ENCODE measurements around the gene TMEM217. TPM values are rescaled to one million over a fixed set of nuclear protein-coding genes. Genes with fewer than 3 reads are reported as not detected.

The TMEM217 gene
- total and polyA plus RNA-seq, 2 donors (not counting 1 experiment from before 2014, with no cell fraction given), result 0.73 to 1.2 TPM

DNA sequence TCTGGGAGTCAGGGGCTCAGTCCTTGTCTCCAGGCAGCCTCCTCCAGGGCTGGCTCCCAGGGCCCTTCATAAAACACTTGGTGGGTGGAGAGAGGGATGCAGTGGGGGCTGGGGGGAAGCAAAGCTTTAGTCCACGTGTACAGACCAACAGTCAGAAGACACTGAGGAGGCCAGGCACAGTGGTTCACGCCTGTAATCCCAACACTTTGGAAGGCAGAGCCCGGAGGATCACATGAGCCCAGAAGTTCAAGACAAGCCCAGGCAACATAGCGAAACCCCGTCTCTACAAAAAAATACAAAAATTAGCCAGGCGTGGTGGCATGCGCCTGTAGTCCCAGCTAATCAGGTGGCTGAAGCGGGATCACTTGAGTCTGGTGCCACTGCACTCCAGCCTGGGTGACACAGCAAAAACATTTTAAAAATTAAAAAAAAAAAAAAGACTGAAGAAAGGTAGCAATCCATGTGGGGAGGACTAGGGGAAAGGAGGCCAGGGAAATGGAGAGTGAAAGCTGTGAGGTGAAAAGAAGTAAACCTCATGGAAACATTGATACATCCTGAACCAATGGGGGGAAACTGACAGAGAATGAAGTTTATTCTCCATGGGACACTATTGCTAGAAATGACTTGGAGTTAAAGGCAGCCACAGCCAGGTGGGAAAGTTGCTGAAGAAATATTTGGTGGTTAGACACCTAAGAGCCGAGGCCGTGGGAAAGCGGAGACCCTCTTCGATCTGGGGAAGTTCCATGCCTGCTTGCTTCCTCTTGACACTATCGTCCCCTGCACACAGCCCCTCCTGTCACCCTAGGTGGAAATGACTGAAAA is 52.6 kb downstream of the TMEM217 start:
- H3K4me1 ChIP-seq (ENCODE audit: control insufficient read depth in 2 of 2, insufficient read depth in 2 of 2, low read length in 2 of 2), result peaks cover 6 to 12% of the 10 kb centered on the region in 2 donors
- Mint-ChIP-seq H3K4me3 (no peak overlapping the region), H3K27ac (no peak overlapping the region), H3K27me3 (no peaks in the 10 kb centered on the region), H3K4me1 (peaks cover 18% of the 10 kb centered on the region), H3K9me3 (ENCODE audit: insufficient read depth) (no peaks in the 10 kb centered on the region)
- CTCF ChIA-PET, result interaction anchor here (0.8 to 17.8 kb wide), 7 partner anchors 28 to 446 kb away, joined by 3 to 587 read pairs (median 9); partner anchors contain the start of genes C6orf89 and PIM1
- 28% methylated on average over 10 of the region's 13 CpGs for WGBS (ENCODE audit: insufficient coverage)
- no peak for DNase-seq
- H3K9me3 ChIP-seq (ENCODE audit: control extremely low read depth in 1 of 3, control insufficient read depth in 2 of 3, insufficient read depth in 1 of 3, low read length in 2 of 3), result no peaks in the 10 kb centered on the region
- no peak overlapping the region for H2AFZ ChIP-seq (ENCODE audit: insufficient read depth, low read depth, low read length, poor library complexity, severe bottlenecking)
- no peak overlapping the region for H3K27ac ChIP-seq (ENCODE audit: low read length in 2 of 2)
- no peak overlapping the region for H3K4me3 ChIP-seq (ENCODE audit: control extremely low read depth in 1 of 5, extremely low read depth in 1 of 5, insufficient read depth in 1 of 5, low read depth in 2 of 5, low read length in 4 of 5)
- H3K36me3 ChIP-seq (replicated peaks in 1 of 2; ENCODE audit: control extremely low read depth in 1 of 2, control insufficient read depth in 1 of 2, extremely low read depth in 1 of 2, insufficient read depth in 2 of 2, low read length in 1 of 2), result no peaks in the 10 kb centered on the region
- POLR2A ChIA-PET, result no interaction called here
- intact Hi-C loops (cut with micrococcal nuclease), result no loop called here
- TF ChIP-seq, protein P1, sequence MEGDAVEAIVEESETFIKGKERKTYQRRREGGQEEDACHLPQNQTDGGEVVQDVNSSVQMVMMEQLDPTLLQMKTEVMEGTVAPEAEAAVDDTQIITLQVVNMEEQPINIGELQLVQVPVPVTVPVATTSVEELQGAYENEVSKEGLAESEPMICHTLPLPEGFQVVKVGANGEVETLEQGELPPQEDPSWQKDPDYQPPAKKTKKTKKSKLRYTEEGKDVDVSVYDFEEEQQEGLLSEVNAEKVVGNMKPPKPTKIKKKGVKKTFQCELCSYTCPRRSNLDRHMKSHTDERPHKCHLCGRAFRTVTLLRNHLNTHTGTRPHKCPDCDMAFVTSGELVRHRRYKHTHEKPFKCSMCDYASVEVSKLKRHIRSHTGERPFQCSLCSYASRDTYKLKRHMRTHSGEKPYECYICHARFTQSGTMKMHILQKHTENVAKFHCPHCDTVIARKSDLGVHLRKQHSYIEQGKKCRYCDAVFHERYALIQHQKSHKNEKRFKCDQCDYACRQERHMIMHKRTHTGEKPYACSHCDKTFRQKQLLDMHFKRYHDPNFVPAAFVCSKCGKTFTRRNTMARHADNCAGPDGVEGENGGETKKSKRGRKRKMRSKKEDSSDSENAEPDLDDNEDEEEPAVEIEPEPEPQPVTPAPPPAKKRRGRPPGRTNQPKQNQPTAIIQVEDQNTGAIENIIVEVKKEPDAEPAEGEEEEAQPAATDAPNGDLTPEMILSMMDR (IDR thresholded peaks at IDR 0.05), result no peak
- TF ChIP-seq EZH2 (IDR thresholded peaks at IDR 0.05; ENCODE audit: borderline replicate concordance, insufficient read depth, low read depth, low read length, poor library complexity, severe bottlenecking), result no peak
- no peaks in the 10 kb centered on the region for H4K20me1 ChIP-seq (ENCODE audit: control insufficient read depth, insufficient read depth, low read length, poor library complexity, severe bottlenecking)
- no peak overlapping the region for H3K9ac ChIP-seq (ENCODE audit: low read length)
- H3K79me2 ChIP-seq (ENCODE audit: control insufficient read depth, insufficient read depth, low read length), result no peaks in the 10 kb centered on the region
- no peak overlapping the region for H3K4me2 ChIP-seq (replicated peaks; ENCODE audit: low read depth, low read length, poor library complexity, severe bottlenecking)
- H3K27me3 ChIP-seq (replicated peaks in 1 of 4; ENCODE audit: control extremely low read depth in 1 of 4, control insufficient read depth in 3 of 4, insufficient read depth in 4 of 4, low read length in 3 of 4), result no peaks in the 10 kb centered on the region
- no peak for ATAC-seq (ENCODE audit: low read depth)

Measured in B cell (primary cell).